Sigmoid colon (tissue), 7 donors: ENCODE results near the gene ACTL8. TPM values are rescaled to one million over a fixed set of nuclear protein-coding genes. Genes with fewer than 3 reads are reported as not detected.

Source experiments
- DNase-seq: peaks from one replicate; pipeline ENCODE4 v3.0.0-alpha.2; 2019
- H3K27ac ChIP-seq, 4 donors: fragments of 200-600 bp; sonication (generic); one replicate each; pipeline ENCODE4 v1.5.1; 2016 to 2019; ENCODE audit warnings: mild to moderate bottlenecking in 1 of 4
- H3K27me3 ChIP-seq, 3 donors: fragments of 200-600 bp; sonication (generic); one replicate each; pipeline ENCODE4 v1.5.1; 2019; ENCODE audit warnings: mild to moderate bottlenecking in 1 of 3
- H3K36me3 ChIP-seq, 4 donors: fragments of 200-600 bp; sonication (generic); one replicate each; pipeline ENCODE4 v1.5.1; 2016 to 2019
- H3K4me1 ChIP-seq, 4 donors: fragments of 200-600 bp; sonication (generic); one replicate each; pipeline ENCODE4 v1.5.1; 2017 to 2019
- H3K4me3 ChIP-seq, 4 donors: fragments of 200-600 bp; sonication (generic); one replicate each; pipeline ENCODE4 v1.5.1; 2017 to 2019; ENCODE audit warnings: mild to moderate bottlenecking in 2 of 4, moderate library complexity in 1 of 4
- H3K9me3 ChIP-seq, 4 donors: fragments of 200-600 bp in 3 of 4; sonication (generic) in 3 of 4; one replicate each; pipeline versions ENCODE4 v1.5.1 to v1.6.1; 2013 to 2019
- EP300 ChIP-seq, 4 donors: sonication (generic); formaldehyde crosslinking; IDR thresholded peaks; one replicate each; pipeline ENCODE4 v1.6.1; 2017; ENCODE audit warnings: antibody characterized with exemption in 4 of 4
- POLR2A ChIP-seq, 2 donors: fragments of 450-650 bp; IDR thresholded peaks; one replicate each; pipeline ENCODE4 v1.6.1; 2016; ENCODE audit warnings: antibody characterized with exemption in 2 of 2, mild to moderate bottlenecking in 2 of 2, moderate library complexity in 2 of 2
- POLR2AphosphoS5 ChIP-seq, 4 donors: sonication (generic); formaldehyde crosslinking; IDR thresholded peaks; one replicate each; pipeline ENCODE4 v1.6.1; 2017; ENCODE audit warnings: antibody characterized with exemption in 4 of 4
- WGBS, 2 donors: extraction: QIAGEN DNeasy Blood & Tissue Kit; methylation state at CpG; one replicate each; pipeline ENCODE4 v1.1.7; 2013; 5-methylcytosine and 5-hydroxymethylcytosine counted together
- intact Hi-C: fragments of 100-400 bp; cut with DNase I; formaldehyde crosslinking; loops from one replicate; pipeline ENCODE4 v1.15.1; 2023
- polyA plus RNA-seq, 3 donors: library from polyadenylated mRNA; stranded (reverse); fragments of 200-250 nt; gene quantifications; one replicate each; pipeline ENCODE4 v1.2.3, GENCODE V29; 2013
- total RNA-seq, 4 donors: library from RNA; depleted of rRNA; stranded (reverse); fragments of >200 nt; gene quantifications; one replicate each; pipeline ENCODE4 v1.1.0, GENCODE V29; 2016
- TF ChIP-seq, protein P1 (sequence below), 4 experiments: fragments of 450-650 bp in 3 of 4; fragments of 200-600 bp in 1 of 4; IDR thresholded peaks; one replicate each; pipeline ENCODE4 v1.5.1; 2016 to 2019; ENCODE audit warnings: antibody characterized with exemption in 4 of 4, mild to moderate bottlenecking in 3 of 4, moderate library complexity in 2 of 4
- donor health status: healthy with polysubstance abuse.
- donor health status: Bipolar disorder and iron deficiency.
- donor health status: healthy.

The ACTL8 gene
- total and polyA plus RNA-seq, 7 donors = 0.63 TPM; not detected in 6

DNA sequence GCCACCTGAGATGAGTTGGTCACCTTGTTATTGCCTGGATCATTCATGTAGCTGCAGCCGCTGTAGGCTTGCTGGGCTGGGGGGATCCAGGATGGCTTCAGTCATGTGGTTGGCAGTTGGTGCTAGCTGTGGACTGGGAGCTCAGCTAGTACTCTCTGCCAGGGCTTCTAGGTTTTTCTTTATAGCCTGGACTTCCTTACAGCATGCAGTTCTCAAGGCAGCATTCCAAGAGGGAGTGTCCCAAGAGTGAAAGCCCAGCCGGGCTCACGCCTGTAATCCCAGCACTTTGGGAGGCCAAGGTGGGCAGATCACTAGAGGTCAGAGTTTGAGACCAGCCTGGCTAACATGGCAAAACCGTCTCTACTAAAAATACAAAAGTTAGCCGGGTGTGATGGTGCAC lies 23.7 kb upstream of the ACTL8 start:
- Histone ChIP-seq H3K4me3 (no peak overlapping the region), H3K27me3 (peaks cover 0 to 5% (median 2%) of the 10 kb centered on the region in 3 donors), H3K36me3 (no peaks in the 10 kb centered on the region), H3K27ac (no peak overlapping the region), H3K4me1 (no peaks in the 10 kb centered on the region), H3K9me3 (no peaks in the 10 kb centered on the region)
- TF ChIP-seq EP300 (IDR thresholded peaks at IDR 0.05) (no peak), POLR2A (IDR thresholded peaks at IDR 0.05) (no peak)
- intact Hi-C loops = no loop called here
- 25 to 71% methylated on average over 5 of the region's 5 CpGs for WGBS, 2 donors
- no peak for DNase-seq

DNA sequence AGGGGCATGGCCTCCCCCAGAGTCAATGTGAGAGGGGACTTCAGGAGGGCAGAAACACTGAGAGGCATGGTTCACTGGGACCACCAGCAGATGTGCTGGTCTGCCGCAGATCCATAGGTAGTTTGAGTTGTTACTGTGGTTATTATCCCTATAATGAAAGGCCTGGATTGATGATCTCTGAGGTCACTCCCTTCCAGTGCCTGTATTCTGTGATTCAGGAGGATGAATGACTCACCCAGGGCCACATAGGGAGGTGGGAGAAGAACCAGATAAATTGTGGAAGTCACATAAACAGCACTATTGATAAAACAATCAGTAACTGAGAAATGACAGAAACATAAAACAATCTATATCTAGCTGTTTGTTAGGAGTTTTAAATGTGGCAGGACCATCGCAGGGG lies 22.7 kb upstream of the ACTL8 start:
- 80 to 81% methylated on average over 2 of the region's 2 CpGs for WGBS, 2 donors
- DNase-seq = no peak
- Histone ChIP-seq H3K9me3 (no peaks in the 10 kb centered on the region), H3K36me3 (no peaks in the 10 kb centered on the region), H3K4me3 (no peak overlapping the region), H3K27ac (no peak overlapping the region), H3K27me3 (peaks cover 0 to 5% (median 5%) of the 10 kb centered on the region in 3 donors), H3K4me1 (no peaks in the 10 kb centered on the region)
- TF ChIP-seq POLR2A (IDR thresholded peaks at IDR 0.05) (no peak), POLR2AphosphoS5 (IDR thresholded peaks at IDR 0.05) (no peak), EP300 (IDR thresholded peaks at IDR 0.05) (no peak)
- TF ChIP-seq, protein P1, sequence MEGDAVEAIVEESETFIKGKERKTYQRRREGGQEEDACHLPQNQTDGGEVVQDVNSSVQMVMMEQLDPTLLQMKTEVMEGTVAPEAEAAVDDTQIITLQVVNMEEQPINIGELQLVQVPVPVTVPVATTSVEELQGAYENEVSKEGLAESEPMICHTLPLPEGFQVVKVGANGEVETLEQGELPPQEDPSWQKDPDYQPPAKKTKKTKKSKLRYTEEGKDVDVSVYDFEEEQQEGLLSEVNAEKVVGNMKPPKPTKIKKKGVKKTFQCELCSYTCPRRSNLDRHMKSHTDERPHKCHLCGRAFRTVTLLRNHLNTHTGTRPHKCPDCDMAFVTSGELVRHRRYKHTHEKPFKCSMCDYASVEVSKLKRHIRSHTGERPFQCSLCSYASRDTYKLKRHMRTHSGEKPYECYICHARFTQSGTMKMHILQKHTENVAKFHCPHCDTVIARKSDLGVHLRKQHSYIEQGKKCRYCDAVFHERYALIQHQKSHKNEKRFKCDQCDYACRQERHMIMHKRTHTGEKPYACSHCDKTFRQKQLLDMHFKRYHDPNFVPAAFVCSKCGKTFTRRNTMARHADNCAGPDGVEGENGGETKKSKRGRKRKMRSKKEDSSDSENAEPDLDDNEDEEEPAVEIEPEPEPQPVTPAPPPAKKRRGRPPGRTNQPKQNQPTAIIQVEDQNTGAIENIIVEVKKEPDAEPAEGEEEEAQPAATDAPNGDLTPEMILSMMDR (IDR thresholded peaks at IDR 0.05) = no peak
- intact Hi-C loops = no loop called here

DNA sequence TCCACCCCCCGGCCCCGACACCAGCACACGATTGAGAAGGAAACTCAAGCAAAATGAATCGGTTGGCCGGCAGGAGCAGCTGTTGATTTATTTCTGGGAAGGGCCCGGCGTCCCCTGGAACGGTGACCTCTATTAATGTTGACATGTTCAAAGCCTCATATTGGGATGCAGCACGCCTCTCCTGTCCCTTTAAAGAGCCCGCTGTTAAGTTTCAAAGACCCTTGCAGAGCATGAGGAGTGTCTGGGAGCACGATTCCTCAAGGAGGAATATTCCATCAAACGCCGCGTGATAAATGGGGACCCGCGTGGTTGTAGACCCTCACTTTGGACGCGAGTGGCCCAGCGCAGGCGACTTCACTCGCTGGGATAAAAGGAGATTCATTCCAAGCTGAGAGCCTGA lies 21.5 kb upstream of the ACTL8 start:
- no peak overlapping the region for H3K27ac ChIP-seq
- no peak for DNase-seq
- H3K27me3 ChIP-seq = peaks cover 0 to 5% (median 2%) of the 10 kb centered on the region in 3 donors
- H3K36me3 ChIP-seq = no peaks in the 10 kb centered on the region
- no peaks in the 10 kb centered on the region for H3K4me1 ChIP-seq
- intact Hi-C loops = no loop called here
- WGBS, 2 donors = 69 to 79% methylated on average over 21 of the region's 21 CpGs
- H3K9me3 ChIP-seq = no peaks in the 10 kb centered on the region
- no peak for TF ChIP-seq POLR2AphosphoS5 (IDR thresholded peaks at IDR 0.05)
- TF ChIP-seq POLR2A (IDR thresholded peaks at IDR 0.05) = no peak
- TF ChIP-seq, protein P1 (IDR thresholded peaks at IDR 0.05) = no peak
- TF ChIP-seq EP300 (IDR thresholded peaks at IDR 0.05) = no peak
- H3K4me3 ChIP-seq = no peak overlapping the region

DNA sequence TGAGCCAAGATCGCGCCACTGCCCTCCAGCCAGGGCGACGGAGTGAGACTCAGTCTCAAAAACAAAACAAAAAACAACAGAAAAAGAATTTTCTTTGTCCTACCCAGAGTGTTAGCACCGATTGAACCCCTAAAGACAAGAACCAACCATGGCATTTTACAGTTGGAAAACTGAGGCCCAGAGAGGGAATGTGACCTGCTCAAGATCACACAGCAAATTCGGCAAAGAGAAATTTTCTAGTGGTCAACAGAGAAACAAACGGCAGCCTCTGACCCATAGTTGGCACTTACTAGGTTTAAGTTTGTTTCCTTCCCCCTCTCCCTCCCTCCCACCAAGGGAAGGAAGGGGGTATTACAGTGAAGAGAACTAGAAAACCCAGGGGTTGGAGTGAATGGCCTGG lies 20.5 kb upstream of the ACTL8 start:
- intact Hi-C loops = no loop called here
- no peak overlapping the region for H3K27ac ChIP-seq
- 86 to 88% methylated on average over 7 of the region's 7 CpGs for WGBS, 2 donors
- H3K4me3 ChIP-seq = no peak overlapping the region
- DNase-seq = no peak
- no peak for TF ChIP-seq POLR2A (IDR thresholded peaks at IDR 0.05)
- no peak for TF ChIP-seq POLR2AphosphoS5 (IDR thresholded peaks at IDR 0.05)
- TF ChIP-seq EP300 (IDR thresholded peaks at IDR 0.05) = no peak
- TF ChIP-seq, protein P1 (IDR thresholded peaks at IDR 0.05) = no peak
- H3K4me1 ChIP-seq = no peaks in the 10 kb centered on the region
- peaks cover 0 to 10% (median 5%) of the 10 kb centered on the region in 3 donors for H3K27me3 ChIP-seq
- no peaks in the 10 kb centered on the region for H3K36me3 ChIP-seq
- no peaks in the 10 kb centered on the region for H3K9me3 ChIP-seq

DNA sequence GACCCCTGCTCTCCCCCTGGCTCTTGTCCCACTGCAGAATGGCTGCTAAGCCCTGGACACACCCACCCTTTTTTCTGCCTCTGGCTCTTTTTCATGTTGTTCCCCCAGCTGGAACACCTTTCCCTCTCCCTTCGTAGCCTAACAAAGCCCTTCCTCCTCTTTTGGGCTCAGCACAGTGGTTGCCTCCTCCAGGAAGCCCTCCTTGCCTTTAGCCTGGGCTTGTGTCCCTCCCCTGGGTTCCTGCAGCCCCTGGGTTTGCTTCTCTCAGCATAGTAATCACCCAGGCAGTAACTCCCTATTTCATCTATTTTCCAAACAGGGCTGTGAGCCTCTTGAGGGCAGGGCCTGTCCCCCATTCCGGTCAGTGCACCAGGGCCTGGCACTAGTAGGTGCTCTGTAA lies 19.8 kb upstream of the ACTL8 start:
- Histone ChIP-seq H3K9me3 (no peaks in the 10 kb centered on the region), H3K27ac (no peak overlapping the region), H3K4me1 (no peaks in the 10 kb centered on the region), H3K36me3 (no peaks in the 10 kb centered on the region), H3K27me3 (peaks cover 0 to 18% (median 12%) of the 10 kb centered on the region in 3 donors), H3K4me3 (no peak overlapping the region)
- 81 to 86% methylated on average over 2 of the region's 2 CpGs for WGBS, 2 donors
- TF ChIP-seq POLR2AphosphoS5 (IDR thresholded peaks at IDR 0.05) = no peak
- TF ChIP-seq, protein P1 (IDR thresholded peaks at IDR 0.05) = no peak
- TF ChIP-seq POLR2A (IDR thresholded peaks at IDR 0.05) = no peak
- TF ChIP-seq EP300 (IDR thresholded peaks at IDR 0.05) = no peak
- intact Hi-C loops = no loop called here
- DNase-seq = no peak
